ENCODE results near the gene TRIM62. TPM values are rescaled to one million over a fixed set of nuclear protein-coding genes. Genes with fewer than 3 reads are reported as not detected.

TRIM62 gene
- total RNA-seq, 4 donors from 2014 or later, result 6.0 to 9.9 (median 6.9) TPM

GRCh38 chr1:33162141-33162540 lies 19.7 kb downstream of the TRIM62 start:
- intact Hi-C loops (cut with DNase I), result no loop called here
- WGBS, 2 donors, result 94 to 98% methylated on average over 2 of the region's 2 CpGs
- no peak for DNase-seq
- Histone ChIP-seq H3K27ac (no peak overlapping the region), H3K4me1 (peaks cover 0 to 7% of the 10 kb centered on the region in 2 donors), H3K4me3 (replicated peaks in 1 of 3) (no peak overlapping the region), H3K9me3 (no peaks in the 10 kb centered on the region), H3K36me3 (peaks cover 0 to 11% of the 10 kb centered on the region in 2 donors), H3K27me3 (no peaks in the 10 kb centered on the region)
- TF ChIP-seq CTCF (IDR thresholded peaks at IDR 0.05) (no peak), POLR2A (IDR thresholded peaks at IDR 0.05) (no peak)

GRCh38 chr1:33161061-33161681 lies 20.7 kb downstream of the TRIM62 start:
- H3K27ac ChIP-seq, result no peak overlapping the region
- H3K36me3 ChIP-seq, result peaks cover 0 to 11% of the 10 kb centered on the region in 2 donors
- no peaks in the 10 kb centered on the region for H3K27me3 ChIP-seq
- TF ChIP-seq CTCF (IDR thresholded peaks at IDR 0.05) (no peak), POLR2A (IDR thresholded peaks at IDR 0.05) (no peak)
- no peak overlapping the region for H3K4me3 ChIP-seq (replicated peaks in 1 of 3)
- WGBS, 2 donors, result 46 to 48% methylated on average over 25 of the region's 25 CpGs
- intact Hi-C loops (cut with DNase I), result no loop called here
- peaks cover under 1 to 11% of the 10 kb centered on the region in 2 donors for H3K4me1 ChIP-seq
- peak in 1 of 2 donors; percentile 18 for DNase-seq
- H3K9me3 ChIP-seq, result no peaks in the 10 kb centered on the region

GRCh38 chr1:33159577-33159976 lies 22.3 kb downstream of the TRIM62 start:
- H3K4me3 ChIP-seq (replicated peaks in 1 of 3), result no peak overlapping the region
- H3K27ac ChIP-seq, result no peak overlapping the region
- 90 to 95% methylated on average over 16 to 22 of the region's 26 CpGs for WGBS, 2 donors
- peaks cover 4 to 12% of the 10 kb centered on the region in 2 donors for H3K4me1 ChIP-seq
- no peaks in the 10 kb centered on the region for H3K9me3 ChIP-seq
- no peak for DNase-seq
- intact Hi-C loops (cut with DNase I), result no loop called here
- peaks cover 0 to 11% of the 10 kb centered on the region in 2 donors for H3K36me3 ChIP-seq
- no peaks in the 10 kb centered on the region for H3K27me3 ChIP-seq
- TF ChIP-seq POLR2A (IDR thresholded peaks at IDR 0.05), result no peak
- TF ChIP-seq CTCF (IDR thresholded peaks at IDR 0.05), result no peak

- DNase-seq, result no peak
- TF ChIP-seq CTCF (IDR thresholded peaks at IDR 0.05) (no peak), POLR2A (IDR thresholded peaks at IDR 0.05) (no peak)
- no peak overlapping the region for H3K4me3 ChIP-seq (replicated peaks in 1 of 3)
- WGBS, 2 donors, result 97% methylated on average over 2 to 3 of the region's 3 CpGs
- H3K36me3 ChIP-seq, result peaks cover 0 to 11% of the 10 kb centered on the region in 2 donors
- H3K9me3 ChIP-seq, result no peaks in the 10 kb centered on the region
- intact Hi-C loops (cut with DNase I), result no loop called here
- peaks cover 4 to 13% of the 10 kb centered on the region in 2 donors for H3K4me1 ChIP-seq
- no peak overlapping the region for H3K27ac ChIP-seq
- H3K27me3 ChIP-seq, result no peaks in the 10 kb centered on the region
These were observed 23.5 kb downstream of the TRIM62 start for GRCh38 chr1:33158366-33158765.

GRCh38 chr1:33157131-33157530 lies 24.7 kb downstream of the TRIM62 start:
- no peak overlapping the region for H3K27ac ChIP-seq
- no peaks in the 10 kb centered on the region for H3K9me3 ChIP-seq
- intact Hi-C loops (cut with DNase I), result no loop called here
- DNase-seq, result no peak
- 98% methylated on average over 4 of the region's 4 CpGs for WGBS, 2 donors
- TF ChIP-seq POLR2A (IDR thresholded peaks at IDR 0.05) (no peak), CTCF (IDR thresholded peaks at IDR 0.05) (no peak)
- H3K4me1 ChIP-seq, result peaks cover 4 to 20% of the 10 kb centered on the region in 2 donors
- H3K4me3 ChIP-seq (replicated peaks in 1 of 3), result no peak overlapping the region
- H3K36me3 ChIP-seq, result peaks cover 0 to 11% of the 10 kb centered on the region in 2 donors
- no peaks in the 10 kb centered on the region for H3K27me3 ChIP-seq
